Left kidney (tissue), 8 donors: Measurements from ENCODE around the gene PRR5. TPM values are rescaled to one million over a fixed set of nuclear protein-coding genes. Genes with fewer than 3 reads are reported as not detected.
"Not testable (repeated sequence)": the region's sequence is repeated elsewhere in the genome, so short reads cannot be mapped to it uniquely, and the experiment has no call there.

Experiments used
- DNase-seq: peaks from one replicate; pipeline ENCODE4 v3.0.0-alpha.2; 2013
- long read RNA-seq, 8 donors: transcript quantifications; one replicate each; lab custom pipeline, GENCODE V29; 2026
- polyA plus RNA-seq: library from polyadenylated mRNA; unstranded; fragments of 120-200 nt; gene quantifications from one replicate; pipeline ENCODE4 v1.2.1, GENCODE V29; 2013; ENCODE audit not compliant: insufficient read length

Gene PRR5, protein sequence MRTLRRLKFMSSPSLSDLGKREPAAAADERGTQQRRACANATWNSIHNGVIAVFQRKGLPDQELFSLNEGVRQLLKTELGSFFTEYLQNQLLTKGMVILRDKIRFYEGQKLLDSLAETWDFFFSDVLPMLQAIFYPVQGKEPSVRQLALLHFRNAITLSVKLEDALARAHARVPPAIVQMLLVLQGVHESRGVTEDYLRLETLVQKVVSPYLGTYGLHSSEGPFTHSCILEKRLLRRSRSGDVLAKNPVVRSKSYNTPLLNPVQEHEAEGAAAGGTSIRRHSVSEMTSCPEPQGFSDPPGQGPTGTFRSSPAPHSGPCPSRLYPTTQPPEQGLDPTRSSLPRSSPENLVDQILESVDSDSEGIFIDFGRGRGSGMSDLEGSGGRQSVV
- polyA plus RNA-seq = 24.5 TPM
- long read RNA-seq, donor 1, transcript PRR5-215 (4 exons, 2,125 nt) = minor isoform, 7 of 25 reads
- long read RNA-seq, donor 1, transcript PRR5-202 (8 exons, 1,878 nt) = major isoform, 8 of 25 reads
- long read RNA-seq, donor 1, partial matches to known transcripts = 0 of 25 reads
- long read RNA-seq, donor 1, other reads (novel, unspliced or antisense) = 0 of 25 reads
- long read RNA-seq, donor 2, partial matches to known transcripts = 0 of 13 reads
- long read RNA-seq, donor 2, other reads (novel, unspliced or antisense) = 0 of 13 reads
- long read RNA-seq, donor 3, transcript PRR5-202 (8 exons, 1,878 nt) = major isoform, 5 of 9 reads
- long read RNA-seq, donor 3, partial matches to known transcripts = 0 of 9 reads
- long read RNA-seq, donor 3, other reads (novel, unspliced or antisense) = 0 of 9 reads
- long read RNA-seq, donor 4 = 0 reads
- long read RNA-seq, donor 5, transcript PRR5-202 (8 exons, 1,878 nt) = major isoform, 11 of 29 reads
- long read RNA-seq, donor 5, partial matches to known transcripts = 8 of 29 reads
- long read RNA-seq, donor 5, other reads (novel, unspliced or antisense) = 0 of 29 reads
- long read RNA-seq, donor 6, transcript PRR5-202 (8 exons, 1,878 nt) = major isoform, 6 of 25 reads
- long read RNA-seq, donor 6, partial matches to known transcripts = 12 of 25 reads
- long read RNA-seq, donor 6, other reads (novel, unspliced or antisense) = 0 of 25 reads
- long read RNA-seq, donor 7, partial matches to known transcripts = 0 of 13 reads
- long read RNA-seq, donor 7, other reads (novel, unspliced or antisense) = 0 of 13 reads
- long read RNA-seq, donor 8, partial matches to known transcripts = 0 of 4 reads
- long read RNA-seq, donor 8, other reads (novel, unspliced or antisense) = 0 of 4 reads

DNA sequence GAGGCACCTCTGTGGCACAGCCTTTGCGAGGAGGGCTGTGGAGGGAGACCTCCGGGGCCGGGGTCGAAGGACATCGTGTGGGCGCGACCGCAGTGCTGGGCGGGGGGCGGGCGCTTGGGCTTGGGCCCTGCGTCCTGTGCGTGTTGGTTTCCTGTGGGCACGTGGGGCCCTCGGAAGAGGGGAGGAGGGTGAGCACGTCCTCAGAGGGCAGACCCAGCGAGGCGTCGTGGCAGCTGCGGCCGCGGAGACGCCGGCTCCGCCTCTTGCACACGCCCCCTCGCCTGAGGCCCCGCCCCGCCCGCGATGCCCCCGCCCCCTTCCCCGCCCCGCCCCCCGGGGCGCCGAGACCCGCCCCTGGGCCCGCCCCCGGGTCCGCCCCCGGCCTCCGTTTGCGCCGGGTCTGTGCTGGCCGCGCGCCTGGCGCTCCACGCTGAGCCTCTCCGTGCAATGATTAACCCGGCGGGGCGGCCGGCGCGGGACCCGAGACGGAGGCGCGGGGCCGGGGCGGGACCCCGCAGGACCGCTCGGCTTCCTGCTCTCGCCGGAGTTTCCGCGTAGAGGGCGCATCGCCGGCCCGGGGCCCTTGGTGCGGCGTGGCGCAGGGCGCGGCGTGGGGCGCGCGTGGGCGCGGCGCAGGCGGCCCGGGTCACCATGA lies at the start of gene PRR5:
PRR5 (plus strand) TSS at position 381 of the 655 bp plus-strand sequence; CDS start at position 652, 271 bp downstream.
- DNase-seq = peak; percentile 67

DNA sequence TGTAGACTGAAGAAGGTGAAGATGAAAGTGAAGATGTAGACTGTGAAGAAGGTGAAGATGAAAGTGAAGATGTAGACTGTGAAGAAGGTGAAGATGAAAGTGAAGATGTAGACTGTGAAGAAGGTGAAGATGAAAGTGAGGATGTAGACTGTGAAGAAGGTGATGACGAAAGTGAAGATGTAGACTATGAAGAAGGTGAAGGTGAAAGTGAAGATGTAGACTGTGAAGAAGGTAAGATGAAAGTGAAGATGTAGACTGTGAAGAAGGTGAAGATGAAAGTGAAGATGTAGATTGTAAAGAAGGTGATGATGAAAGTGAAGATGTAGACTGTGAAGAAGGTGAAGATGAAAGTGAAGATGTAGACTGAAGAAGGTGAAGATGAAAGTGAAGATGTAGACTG lies 49.1 kb upstream of the PRR5 start:
- DNase-seq = not testable (repeated sequence)

DNA sequence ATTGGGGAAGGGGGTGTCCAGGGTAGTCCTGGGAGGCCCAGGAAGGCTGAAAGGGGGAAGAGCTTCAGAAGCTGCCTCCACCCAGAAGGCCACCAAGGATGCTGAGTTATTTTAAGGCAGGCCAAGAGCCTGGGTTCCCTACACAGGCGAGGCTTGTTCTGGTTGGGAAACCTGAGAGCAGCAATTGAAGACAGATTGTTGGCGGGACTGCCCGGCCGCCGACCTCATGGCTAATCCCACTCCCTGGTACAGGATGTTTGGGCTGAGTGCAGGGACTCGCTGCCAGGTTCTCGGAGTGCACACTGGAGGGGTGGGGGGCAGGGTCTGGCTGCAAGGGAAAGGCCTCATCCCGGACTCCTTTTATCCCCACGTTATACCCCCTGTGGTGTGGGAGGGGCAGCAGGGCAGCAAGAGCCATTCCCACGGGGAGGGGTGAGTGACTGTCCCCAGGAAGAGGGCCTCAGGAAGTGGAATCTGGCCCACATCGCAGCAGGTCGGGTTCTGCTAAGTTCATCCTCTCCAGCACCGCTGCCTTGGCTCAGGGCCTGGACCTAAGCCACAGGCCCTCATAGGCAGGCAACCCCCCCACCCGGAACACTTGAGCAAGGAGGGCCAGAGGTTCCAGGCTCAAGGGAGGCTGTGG lies 43.6 kb upstream of the PRR5 start:
- no peak for DNase-seq

DNA sequence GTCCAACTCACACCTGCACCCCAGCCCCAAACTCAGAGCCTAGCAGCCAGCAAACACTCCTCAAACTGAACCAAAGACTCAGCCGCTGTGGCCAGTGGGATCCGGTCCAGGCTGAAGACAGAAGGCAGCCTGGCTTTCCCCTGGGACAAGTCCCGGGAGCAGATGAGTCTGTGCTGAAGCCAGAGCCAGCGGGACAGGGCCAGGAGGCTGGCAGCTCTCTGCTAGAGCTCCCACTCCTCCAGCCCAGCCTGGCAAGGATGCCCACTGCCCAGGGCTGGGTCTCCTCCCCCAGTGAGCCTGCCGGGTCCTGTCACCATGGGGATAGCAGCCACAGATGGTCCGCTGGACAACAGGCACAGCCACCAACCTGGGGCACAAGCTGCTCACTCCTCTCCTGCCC lies 42.9 kb upstream of the PRR5 start:
- no peak for DNase-seq

DNA sequence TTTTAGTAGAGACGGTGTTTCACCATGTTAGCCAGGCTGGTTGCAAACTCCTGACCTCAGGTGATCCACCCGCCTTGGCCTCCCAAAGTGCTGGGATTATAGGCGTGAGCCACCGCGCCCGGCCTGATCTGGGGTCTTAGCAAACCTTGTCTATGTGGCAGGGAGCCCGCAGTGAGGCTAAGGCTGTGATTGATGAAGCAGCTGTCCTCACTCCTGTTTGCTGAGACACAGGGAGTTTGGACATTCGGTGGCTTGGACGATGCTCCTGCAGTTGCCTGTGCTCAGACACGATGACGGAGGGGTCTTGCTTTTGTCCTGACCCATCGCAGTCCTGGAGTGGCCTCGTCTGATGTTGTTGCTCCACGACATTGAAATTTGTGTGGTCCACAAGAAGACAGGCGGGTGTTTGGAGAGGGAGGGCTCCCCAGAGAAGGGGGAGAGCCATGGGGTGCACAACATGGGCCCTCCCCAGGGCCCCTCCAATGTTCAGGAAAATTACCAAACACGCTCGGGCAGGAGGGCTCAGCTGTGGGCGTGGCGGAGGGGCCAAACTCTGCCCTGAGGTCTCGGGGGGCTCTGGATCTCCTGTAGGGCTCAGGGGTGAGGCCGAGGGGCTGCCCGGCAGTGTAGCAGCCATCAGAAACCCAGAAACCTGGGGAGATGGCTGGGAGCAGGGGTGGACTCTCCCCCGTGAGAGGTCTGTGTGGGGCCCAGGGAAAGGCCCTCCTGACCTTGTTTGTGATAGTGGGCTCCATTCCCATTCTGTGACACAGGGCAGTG lies 41.8 kb upstream of the PRR5 start:
- no peak for DNase-seq

DNA sequence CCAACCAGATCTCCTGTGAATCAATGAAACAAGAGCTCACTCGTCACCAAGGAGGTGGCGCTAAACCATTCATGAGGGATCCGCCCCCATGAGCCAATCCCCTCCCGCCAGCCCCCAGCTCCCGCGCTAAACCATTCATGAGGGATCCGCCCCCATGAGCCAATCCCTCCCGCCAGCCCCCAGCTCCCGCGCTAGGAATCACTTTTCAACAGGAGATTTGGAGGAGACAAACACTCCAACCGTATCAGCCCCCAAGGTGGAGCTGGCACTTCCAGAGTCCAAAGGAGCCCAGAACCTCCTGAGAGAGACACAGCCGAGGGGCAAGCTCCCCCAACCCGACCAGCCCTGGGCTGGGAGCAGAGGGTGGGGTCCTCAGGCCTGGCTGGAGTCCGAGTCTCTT lies 40.9 kb upstream of the PRR5 start:
- peak; percentile 58 for DNase-seq

DNA sequence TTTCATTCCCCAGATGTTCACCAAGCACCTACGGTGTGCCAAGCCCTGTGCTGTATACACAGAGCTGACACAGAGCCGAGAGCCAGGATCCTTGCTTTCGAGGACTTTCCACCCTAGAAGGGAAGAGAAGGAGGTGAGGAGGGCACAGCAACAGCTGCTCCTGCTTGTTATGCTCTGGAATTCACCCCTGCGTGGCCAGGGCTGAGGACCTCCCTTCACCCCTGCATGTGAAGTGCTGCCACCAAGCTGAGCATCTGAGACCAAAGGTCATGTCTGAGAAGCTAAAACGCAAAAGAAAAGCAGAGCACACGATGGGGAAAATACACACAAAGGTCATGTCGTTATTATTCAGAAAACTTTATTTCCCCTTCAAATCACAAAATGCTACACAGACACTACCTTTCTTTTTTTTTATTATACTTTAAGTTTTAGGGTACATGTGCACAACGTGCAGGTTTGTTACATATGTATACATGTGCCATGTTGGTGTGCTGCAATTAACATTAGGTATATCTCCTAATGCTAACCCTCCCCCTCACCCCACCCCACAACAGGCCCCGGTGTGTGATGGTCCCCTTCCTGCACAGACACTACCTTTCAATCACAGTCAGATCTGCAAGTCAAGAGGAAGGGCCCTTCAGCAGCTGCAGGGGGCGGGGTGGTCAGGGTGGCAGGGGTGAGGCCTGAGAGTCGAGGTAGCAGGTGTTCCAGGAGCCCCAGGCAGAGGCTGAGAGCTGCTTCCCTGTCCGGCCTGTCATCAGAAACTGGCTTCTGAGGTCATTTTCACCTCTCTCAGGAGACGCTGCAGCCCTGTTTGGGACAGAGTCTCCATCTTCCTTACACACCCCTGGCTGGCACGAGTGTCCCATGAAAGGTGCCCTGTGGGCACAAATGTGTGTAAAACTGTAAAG lies 40.1 kb upstream of the PRR5 start:
- DNase-seq = no peak

DNA sequence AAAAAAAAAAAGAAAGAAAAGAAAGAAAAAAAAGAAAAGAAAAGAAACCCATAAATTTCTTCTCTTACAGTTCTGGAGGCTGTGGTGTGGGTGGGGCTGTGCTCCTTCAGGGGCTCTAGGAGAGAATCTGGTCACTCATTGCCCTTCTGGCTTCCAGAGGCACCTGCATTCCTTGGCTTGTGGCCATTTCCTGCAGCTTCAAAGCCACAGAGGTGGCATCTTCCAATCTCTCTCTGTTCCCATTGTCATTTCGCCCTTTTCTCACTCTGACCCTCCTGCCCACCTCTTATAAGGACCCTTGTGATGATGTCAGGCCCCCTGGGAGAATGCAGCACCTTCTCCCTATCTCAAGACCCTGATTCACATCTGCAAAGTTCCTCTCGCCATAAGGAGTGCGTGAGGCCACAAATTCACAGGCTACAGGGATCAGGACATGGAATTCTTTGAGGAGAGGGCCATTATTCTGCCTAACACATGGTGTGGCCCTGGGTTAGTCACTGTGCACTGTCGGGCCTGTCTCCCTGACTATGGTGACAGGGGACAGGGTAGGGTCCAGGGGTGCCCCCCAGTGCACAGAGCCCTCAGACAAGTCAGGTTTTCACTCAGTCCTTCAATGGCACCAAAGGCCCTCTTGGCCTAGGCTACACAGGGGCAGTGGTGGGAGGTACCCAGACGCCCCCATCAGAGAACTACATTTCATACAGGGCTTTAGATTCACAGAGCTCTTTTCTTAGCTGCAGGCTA lies 38.6 kb upstream of the PRR5 start:
- DNase-seq = no peak

DNA sequence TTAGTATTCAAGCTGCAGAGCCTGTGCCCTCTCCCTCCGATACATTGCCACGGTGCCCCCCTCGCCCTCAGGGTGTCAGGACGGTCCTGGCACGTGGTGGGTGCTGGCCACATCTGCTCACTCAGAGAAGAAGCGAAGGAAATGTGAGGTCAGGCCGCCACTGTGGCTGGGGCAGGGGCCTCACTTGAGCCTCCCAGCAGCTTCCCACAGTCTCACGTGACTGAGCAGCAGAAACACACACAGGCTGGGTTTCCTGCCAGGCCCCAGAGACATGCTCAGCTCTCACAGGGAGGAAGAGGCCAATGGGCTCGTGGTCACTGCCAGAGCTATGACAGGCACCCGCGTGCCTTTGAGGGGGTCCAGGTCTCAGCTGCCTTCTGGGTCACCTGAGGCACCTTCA lies 37.9 kb upstream of the PRR5 start:
- no peak for DNase-seq

DNA sequence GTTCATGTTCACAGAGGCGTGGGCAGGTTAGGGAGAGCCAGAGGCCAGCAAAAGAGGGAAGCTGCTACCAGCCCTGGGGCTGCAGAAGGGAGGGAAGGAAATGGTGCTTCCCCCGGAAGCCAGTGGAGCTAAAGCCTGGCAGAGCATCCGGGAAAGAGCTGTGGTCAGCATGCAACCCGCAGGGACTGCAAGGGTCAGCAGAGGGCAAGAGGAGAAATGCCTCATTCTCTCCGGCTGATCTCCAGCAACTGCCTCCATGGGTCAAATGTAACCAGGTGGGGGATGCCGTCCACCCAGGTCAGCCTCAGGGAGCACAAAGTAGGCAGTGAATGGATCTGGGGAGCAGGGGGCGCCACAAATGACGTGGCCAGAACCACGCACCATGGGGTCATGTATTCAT lies 36.9 kb upstream of the PRR5 start:
- no peak for DNase-seq

DNA sequence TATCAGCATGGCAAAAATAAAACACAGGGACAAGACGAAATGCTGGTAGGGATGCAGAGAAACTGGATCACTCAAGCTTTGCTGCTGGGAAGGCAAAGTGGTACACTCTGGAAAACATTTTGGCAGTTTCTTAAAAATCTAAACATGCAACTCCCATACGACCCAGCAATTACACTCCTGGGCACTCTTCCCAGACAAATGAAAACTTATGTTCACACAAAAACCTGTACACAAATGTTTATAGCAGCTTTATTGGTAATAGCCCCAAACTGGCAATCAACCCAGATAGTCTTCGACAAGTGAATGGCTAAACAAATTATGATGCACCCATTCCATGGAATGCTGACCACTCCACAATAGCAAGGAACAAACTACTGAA lies 35.8 kb upstream of the PRR5 start:
- DNase-seq = no peak

DNA sequence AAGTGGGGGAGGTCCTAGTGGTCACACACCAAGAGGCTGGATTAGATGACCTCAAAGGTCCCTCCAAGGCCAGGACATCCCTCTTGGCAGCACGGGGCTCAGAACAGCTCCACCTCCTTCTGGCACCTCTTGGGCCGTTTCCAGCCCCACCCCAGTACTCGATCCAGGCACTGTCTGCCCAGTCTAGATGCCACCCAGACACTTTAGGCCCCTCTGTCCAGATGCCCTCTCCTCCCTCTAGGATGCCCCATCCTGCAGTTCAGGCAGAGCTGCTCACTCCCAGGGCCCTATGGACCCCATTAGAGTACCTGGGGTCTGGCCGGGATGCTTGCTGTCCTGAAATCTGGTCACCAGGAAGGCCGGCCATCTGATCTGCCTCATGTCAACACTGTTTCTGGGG lies 34.7 kb upstream of the PRR5 start:
- DNase-seq = no peak

DNA sequence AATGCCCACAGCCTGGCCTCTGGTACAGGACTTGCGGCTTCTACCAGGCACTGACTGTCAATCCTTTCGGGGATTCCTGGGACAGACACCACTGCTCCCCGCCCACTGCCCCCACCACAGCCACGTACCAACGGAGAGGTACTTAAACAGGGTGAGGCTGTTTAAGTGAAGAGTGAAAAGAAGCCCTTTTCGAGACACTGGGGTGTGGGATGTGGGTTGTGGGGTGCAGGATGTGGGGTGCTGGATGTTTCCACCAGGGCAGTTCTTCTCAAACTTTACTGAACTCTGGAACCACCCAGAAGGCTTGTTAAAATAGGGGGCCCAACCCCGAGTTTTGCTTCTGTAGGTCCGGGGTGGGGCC lies 34.2 kb upstream of the PRR5 start:
- DNase-seq = no peak

DNA sequence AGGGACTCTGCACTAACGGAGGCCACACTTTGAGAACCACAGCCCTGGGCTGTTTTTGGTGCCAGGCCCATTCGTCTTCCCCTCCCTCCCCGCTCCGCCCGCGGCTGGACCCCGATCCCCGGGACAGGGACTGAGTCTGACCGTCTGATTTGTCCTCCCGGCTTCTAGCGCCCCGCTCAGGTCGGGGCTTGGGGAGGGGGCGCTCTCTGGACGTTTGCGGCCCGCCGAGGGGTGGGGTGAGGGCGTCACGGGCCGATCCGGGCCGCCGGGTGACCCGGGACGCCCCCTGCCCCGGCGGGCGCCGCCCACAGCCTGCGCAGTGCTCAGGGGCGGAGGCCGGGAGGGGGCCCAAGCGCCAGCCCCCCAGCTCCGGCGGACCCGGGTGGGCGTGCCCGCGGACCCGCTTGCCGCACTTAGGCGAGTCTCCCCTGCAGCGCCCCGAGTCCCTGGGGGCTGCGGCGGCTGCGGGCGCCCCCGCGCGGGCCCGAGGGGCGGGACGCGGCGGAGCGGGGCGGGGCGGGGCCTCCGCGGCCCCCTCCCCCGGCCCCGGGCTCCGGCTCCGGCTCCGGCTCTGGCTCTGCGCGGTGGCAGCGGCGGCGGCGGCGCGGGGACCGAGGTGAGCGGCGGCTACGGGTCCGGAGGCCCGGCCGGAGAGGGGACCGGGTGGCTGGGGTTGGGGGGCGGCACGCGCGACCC lies 33.7 kb upstream of the PRR5 start:
- no peak for DNase-seq

DNA sequence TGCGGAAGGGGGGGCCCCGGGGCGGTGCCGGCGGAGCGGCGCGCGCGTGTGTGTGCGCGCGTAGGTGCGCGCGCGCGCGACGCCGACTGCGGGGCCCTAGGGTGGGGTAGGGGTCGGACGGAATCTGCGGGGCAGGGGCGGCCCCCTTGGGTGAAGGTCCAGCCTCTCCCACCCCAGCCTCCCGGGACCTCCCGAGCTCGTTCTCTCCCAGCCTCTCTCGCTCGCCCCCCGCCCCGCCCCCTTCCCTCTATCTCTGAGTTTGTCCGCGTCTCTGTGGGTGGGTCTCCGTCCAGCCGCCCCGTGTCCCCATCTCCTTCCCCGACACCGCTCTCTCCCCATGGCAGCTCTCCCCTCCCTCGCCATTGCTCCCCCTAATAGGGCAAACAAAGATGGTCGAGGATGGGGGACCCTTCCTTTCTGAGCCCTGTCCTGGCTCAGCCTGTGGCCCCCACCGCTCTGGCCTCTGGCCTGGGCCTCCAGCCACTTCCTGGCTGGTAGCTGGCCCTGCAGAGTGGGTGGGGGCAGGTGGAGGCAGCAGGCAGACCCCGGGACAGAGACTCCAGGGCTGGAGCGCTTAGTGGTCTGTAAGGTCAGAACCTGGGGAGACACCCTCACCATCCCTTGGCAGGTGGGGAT lies 33.0 kb upstream of the PRR5 start:
- no peak for DNase-seq

DNA sequence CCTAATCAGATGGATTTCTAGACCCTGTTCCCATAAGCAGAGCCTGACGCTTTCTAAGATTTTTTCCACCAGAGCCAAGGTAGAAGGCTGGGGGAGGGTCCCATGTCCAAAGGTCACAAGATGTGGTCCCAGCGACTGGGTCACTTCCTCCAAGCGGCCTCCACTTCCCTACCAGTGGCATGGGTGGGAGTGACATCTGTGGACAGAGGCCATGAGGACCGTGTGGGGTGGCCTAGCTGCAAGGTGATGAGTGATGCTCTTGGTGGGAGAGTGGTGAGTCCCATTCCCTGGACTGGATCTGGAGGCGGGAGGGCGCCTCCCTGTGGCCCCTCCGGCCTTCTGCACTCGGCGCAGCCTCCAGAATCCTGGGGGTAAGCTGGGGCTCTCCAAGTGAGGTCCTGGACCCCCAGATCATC lies 32.4 kb upstream of the PRR5 start:
- DNase-seq = no peak

DNA sequence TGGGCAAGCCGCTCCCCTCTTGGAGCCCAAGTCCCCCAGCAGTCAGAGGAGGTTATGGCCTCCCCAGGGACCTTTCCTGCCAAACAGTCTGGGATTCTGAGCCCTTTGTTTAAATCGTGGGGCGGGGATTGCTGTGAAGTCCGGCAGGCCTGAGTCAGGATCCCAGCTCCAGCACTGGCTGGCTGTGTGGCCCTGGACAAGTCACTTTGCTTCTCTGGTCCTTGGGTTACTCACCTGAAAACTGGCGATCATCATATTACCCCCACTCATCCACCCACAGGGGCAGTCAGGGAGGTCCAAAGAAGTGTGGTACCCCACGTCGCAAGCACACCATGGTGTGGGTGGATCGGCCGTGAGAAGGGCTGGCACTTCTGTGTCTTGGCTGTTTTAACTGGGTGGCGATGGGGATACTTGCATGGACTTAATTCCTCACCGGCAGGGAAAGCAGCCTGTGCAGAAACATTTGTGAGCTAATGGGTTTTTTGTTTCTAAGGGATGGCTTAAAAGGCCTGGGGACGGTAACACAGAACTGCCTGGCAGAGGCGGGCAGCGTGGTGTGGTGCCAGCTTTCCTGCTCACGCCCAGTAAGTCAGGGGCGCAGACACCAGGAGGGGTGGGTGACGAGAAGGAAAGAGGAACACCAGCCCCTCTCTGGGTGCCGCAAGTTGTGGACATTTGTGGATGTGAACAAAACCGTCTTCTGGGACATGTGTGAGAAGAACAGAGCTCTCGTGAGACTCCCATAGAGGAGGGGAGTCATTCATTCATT lies 31.6 kb upstream of the PRR5 start:
- no peak for DNase-seq
